Psoas muscle (tissue), 8 donors: ENCODE data around the gene USP48. TPM values are rescaled to one million over a fixed set of nuclear protein-coding genes. Genes with fewer than 3 reads are reported as not detected.

Experiments used
- ATAC-seq, 4 donors: fragments of 200-7000 bp; cut with Tn5 transposase; one replicate each; pipeline ENCODE4 v1.9.1; 2020; ENCODE audit warnings: moderate library complexity in 3 of 4, mild to moderate bottlenecking in 2 of 4
- DNase-seq, 2 donors: peaks; one replicate each; pipeline ENCODE4 v3.0.0-alpha.2; 2020
- H3K27ac ChIP-seq: fragments of 200-600 bp; one replicate; pipeline ENCODE4 v1.8.0; 2022
- H3K27me3 ChIP-seq, 3 donors: fragments of 200-600 bp in 1 of 3; one replicate each; pipeline versions ENCODE4 v1.6.1 to v1.8.0; 2013 to 2022; ENCODE audit warnings: low read length in 2 of 3, mild to moderate bottlenecking in 2 of 3, moderate library complexity in 1 of 3; ENCODE audit not compliant: insufficient read depth in 3 of 3
- H3K36me3 ChIP-seq, 2 donors: fragments of 200-600 bp in 1 of 2; one replicate each; pipeline versions ENCODE4 v1.6.1 to v1.8.0; 2013 to 2022; ENCODE audit warnings: low read depth in 1 of 2, mild to moderate bottlenecking in 1 of 2, moderate library complexity in 1 of 2; ENCODE audit not compliant: insufficient read depth in 1 of 2
- H3K4me1 ChIP-seq: fragments of 200-600 bp; one replicate; pipeline ENCODE4 v1.8.0; 2022
- H3K4me3 ChIP-seq: fragments of 200-600 bp; one replicate; pipeline ENCODE4 v1.8.0; 2022; ENCODE audit warnings: mild to moderate bottlenecking
- H3K9me3 ChIP-seq: fragments of 200-600 bp; one replicate; pipeline ENCODE4 v1.8.0; 2022
- WGBS, 3 donors: extraction: QIAGEN DNeasy Blood & Tissue Kit; methylation state at CpG; one replicate each; pipeline versions ENCODE4 v1.1.6 to v1.1.7; 2013; 5-methylcytosine and 5-hydroxymethylcytosine counted together
- intact Hi-C, 2 donors: fragments of 100-400 bp; cut with DNase I; formaldehyde crosslinking; loops; one replicate each; pipeline versions ENCODE4 v1.11.0 to v1.14.2; 2022
- polyA plus RNA-seq, 3 donors: library from polyadenylated mRNA; stranded (reverse); fragments of 200-250 nt; gene quantifications; one replicate each; pipeline ENCODE4 v1.2.3, GENCODE V29; 2013
- total RNA-seq, 4 donors: library from RNA; stranded (reverse); fragmentation: NEBNext Ultra II Directional in 2 of 4; extraction: Animal tissue kit (Norgen Biotek cat#: 25700) in 2 of 4; gene quantifications; one replicate each; pipeline versions ENCODE4 v1.2.1 to v1.2.4, GENCODE V29; 2021 to 2023
- TF ChIP-seq, protein P1 (sequence below): fragments of 200-600 bp; IDR thresholded peaks from one replicate; pipeline ENCODE4 v1.8.0; 2022; ENCODE audit warnings: antibody characterized with exemption
- donor health status: healthy with polysubstance abuse.
- donor health status: DM: no; HTN: no; CAD: no; lungs with moderate emphysema.
- donor health status: Bipolar disorder and iron deficiency.
- donor health status: healthy.
- donor health status: DM: yes; HTN: yes; CAD: no.
- donor health status: DM: no; HTN: no; CAD: no.
- donor health status: DM: no; HTN: no; CAD: no.
- donor health status: DM: yes; HTN: yes; CAD: no.

Gene USP48
- total and polyA plus RNA-seq, 7 donors = 9.7 to 35.9 (median 20.3) TPM

DNA sequence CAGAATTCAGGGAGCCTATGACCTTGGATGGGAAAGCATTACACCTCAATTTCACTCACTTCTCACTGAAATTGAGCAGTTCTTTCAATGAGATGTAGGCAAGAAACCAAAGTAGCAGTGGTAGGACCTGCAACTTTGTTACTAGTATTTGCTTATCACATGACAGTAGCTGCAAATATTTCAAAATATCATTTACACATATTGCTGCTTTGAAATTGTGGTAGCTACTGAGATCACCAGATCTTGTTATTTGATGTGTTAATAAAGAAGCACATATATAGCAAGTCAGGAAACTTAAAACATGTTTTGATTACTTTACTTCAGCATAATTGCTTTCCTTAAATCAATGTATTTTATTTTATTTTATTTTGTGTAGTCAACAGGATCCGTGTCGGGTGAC, 42.0 kb upstream of the USP48 start:
- Histone ChIP-seq H3K27me3 (no peaks in the 10 kb centered on the region), H3K27ac (no peak overlapping the region), H3K36me3 (peaks cover 20 to 83% of the 10 kb centered on the region in 2 donors), H3K4me3 (no peak overlapping the region), H3K9me3 (no peaks in the 10 kb centered on the region), H3K4me1 (no peaks in the 10 kb centered on the region)
- no peak for DNase-seq
- TF ChIP-seq, protein P1, sequence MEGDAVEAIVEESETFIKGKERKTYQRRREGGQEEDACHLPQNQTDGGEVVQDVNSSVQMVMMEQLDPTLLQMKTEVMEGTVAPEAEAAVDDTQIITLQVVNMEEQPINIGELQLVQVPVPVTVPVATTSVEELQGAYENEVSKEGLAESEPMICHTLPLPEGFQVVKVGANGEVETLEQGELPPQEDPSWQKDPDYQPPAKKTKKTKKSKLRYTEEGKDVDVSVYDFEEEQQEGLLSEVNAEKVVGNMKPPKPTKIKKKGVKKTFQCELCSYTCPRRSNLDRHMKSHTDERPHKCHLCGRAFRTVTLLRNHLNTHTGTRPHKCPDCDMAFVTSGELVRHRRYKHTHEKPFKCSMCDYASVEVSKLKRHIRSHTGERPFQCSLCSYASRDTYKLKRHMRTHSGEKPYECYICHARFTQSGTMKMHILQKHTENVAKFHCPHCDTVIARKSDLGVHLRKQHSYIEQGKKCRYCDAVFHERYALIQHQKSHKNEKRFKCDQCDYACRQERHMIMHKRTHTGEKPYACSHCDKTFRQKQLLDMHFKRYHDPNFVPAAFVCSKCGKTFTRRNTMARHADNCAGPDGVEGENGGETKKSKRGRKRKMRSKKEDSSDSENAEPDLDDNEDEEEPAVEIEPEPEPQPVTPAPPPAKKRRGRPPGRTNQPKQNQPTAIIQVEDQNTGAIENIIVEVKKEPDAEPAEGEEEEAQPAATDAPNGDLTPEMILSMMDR = no peak
- no peak for ATAC-seq
- intact Hi-C loops = no loop called here
- WGBS, 3 donors = 82 to 86% (median 84%) methylated on average over 2 of the region's 2 CpGs

DNA sequence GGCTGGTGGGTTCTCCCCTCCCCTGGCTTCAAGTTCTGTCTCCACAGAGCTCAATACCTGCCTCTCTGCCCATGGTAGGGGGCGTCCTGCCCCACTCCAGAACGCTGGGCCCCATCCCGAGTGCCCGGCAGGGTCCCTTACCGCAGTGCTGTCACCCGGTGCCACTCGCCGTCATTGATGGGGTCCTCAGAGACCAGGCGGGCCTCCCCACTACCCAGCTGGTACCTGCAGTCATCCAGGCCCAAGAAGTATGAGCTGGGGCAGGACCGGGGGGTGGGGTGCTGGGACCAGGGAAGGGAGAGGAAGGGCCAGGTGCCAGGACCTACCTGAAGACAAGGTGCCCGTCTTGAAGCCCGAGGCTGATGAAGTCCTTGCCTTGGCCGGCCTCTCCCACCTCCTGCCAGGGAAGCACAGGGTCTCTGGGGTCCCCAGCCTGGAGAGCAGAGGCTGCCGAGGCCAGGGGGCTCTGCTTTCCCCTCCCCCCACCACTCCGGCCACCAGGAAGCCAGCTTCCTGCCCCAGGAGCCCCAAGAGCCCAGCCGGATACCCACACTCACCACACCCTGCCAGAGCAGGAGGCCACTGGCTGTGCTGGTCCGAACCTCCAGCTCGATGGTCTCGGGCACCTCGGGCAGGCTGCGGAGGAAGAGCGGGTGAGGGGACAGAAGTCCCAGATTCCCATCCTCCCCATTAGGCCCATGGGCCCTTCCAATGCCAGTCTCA, 41.2 kb upstream of the USP48 start:
- peak in 1 of 2 donors; percentile 48 for DNase-seq
- Histone ChIP-seq H3K4me1 (no peaks in the 10 kb centered on the region), H3K9me3 (no peaks in the 10 kb centered on the region), H3K27ac (no peak overlapping the region), H3K36me3 (peaks cover 19 to 75% of the 10 kb centered on the region in 2 donors), H3K4me3 (no peak overlapping the region), H3K27me3 (no peaks in the 10 kb centered on the region)
- intact Hi-C loops = no loop called here
- ATAC-seq = no peak
- TF ChIP-seq, protein P1 = no peak
- WGBS, 3 donors = 86 to 90% (median 89%) methylated on average over 18 to 22 of the region's 22 CpGs

- H3K4me3 ChIP-seq = no peak overlapping the region
- H3K27me3 ChIP-seq = no peaks in the 10 kb centered on the region
- peak in 1 of 2 donors; percentile 51 for DNase-seq
- 87 to 91% (median 90%) methylated on average over 44 of the region's 44 CpGs for WGBS, 3 donors
- ATAC-seq = peak in 1 of 4 donors; percentile 8
- H3K4me1 ChIP-seq = no peaks in the 10 kb centered on the region
- TF ChIP-seq, protein P1 = no peak
- H3K27ac ChIP-seq = no peak overlapping the region
- intact Hi-C loops = no loop called here
- peaks cover 11 to 67% of the 10 kb centered on the region in 2 donors for H3K36me3 ChIP-seq
- no peaks in the 10 kb centered on the region for H3K9me3 ChIP-seq
Measured at GRCh38 chr1:21823206-21823979, 40.4 kb upstream of the USP48 start.

DNA sequence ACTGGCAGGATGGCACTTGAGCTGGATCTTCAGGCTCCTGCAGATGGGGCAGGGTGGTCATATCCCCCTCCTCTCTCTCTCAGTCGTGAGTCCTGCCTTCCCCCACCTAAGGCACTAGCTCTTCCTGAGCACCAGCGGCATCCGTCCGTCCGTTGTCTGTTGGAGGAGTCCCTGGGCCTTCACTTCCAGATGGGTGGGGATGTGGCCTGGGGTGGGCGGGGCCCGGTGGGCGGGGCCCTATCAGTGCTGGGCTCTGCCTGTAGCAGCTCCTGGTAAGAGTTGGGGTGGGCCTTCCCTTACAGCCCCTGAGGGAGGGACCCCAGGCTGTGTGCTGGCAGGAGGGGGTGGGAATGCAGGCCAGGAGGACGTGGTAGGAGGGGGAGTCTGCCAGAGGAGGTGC, 39.4 kb upstream of the USP48 start:
- Histone ChIP-seq H3K27ac (no peak overlapping the region), H3K4me1 (no peaks in the 10 kb centered on the region), H3K9me3 (no peaks in the 10 kb centered on the region), H3K4me3 (no peak overlapping the region), H3K36me3 (peaks cover 8 to 57% of the 10 kb centered on the region in 2 donors), H3K27me3 (no peaks in the 10 kb centered on the region)
- intact Hi-C loops = no loop called here
- TF ChIP-seq, protein P1 = no peak
- ATAC-seq = peak in 3 of 4 donors; percentile 13 to 37 (median 37)
- WGBS, 3 donors = 56 to 71% (median 57%) methylated on average over 9 of the region's 9 CpGs
- DNase-seq = no peak
